Ecto neural progenitor cell (in vitro differentiated cells): ENCODE results near the gene CD53.
"Not testable (repeated sequence)": the region's sequence is repeated elsewhere in the genome, so short reads cannot be mapped to it uniquely, and the experiment has no call there.

Experiments used
- DNase-seq: peaks from one replicate; pipeline ENCODE4 v3.0.0-alpha.2; 2018; ENCODE audit warnings: low spot score

The CD53 gene

GRCh38 chr1:110916669-110917306 is 43.8 kb downstream of the CD53 start:
- DNase-seq = no peak

DNA sequence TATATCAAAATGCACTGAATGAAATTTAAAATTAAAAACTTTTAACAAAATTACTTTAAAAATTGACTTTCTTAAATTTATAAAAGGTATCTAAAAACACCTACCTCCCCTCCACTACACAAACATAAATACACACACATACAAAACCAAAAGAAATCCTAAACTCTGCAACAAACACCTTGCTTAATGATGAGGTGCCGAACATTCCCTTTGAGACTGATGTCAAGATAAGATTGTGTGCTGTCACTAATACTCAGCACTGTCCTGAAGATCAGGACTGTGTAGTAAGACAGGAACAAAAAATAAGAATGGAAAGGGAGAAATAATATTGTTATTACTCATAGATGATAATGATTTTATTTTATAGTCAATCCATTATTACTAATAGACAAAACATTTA is 45.1 kb downstream of the CD53 start:
- no peak for DNase-seq

- DNase-seq = no peak
These were observed 49.0 kb downstream of the CD53 start for GRCh38 chr1:110921953-110922352.

- DNase-seq = no peak
These were observed 54.6 kb downstream of the CD53 start for GRCh38 chr1:110927484-110928075.

DNA sequence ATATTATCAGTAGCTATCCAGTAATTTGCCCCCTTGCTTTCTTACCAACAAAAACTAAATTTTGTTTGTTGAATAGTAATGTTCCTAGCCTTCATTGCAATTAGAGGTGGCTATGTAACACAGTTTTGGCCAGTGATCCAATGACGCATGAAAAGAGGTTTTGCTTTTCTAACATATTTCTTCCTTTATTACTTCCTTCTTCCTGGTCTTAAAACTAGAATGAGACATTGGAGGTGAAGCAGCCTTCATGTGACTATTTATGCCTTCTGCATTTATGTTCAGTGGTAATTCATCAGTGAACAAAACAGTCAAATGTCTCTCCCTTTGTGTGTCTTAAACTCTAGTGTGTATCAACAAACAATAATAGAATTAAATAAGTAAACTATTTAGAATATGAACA is 55.2 kb downstream of the CD53 start:
- DNase-seq = no peak

GRCh38 chr1:110928904-110929303 is 56.0 kb downstream of the CD53 start:
- DNase-seq = no peak

- not testable (repeated sequence) for DNase-seq
These were observed 58.1 kb downstream of the CD53 start for GRCh38 chr1:110931097-110931496.

DNA sequence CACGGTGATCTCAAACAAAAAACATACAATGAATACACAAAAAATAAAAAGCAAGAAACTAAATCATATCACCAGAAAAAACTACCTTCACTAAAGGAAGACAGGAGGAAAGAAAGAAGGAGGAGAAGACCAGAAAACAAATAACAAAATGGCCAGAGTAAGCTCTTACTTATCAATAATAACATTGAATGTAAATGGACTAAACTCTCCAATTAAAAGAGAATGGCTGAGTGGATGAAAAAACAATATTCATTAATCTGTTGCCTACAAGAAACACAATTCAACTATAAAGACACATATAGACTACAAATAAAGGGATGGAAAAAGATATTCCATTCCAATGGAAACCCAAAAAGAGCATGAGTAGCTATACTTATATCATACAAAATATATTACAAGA is 63.6 kb downstream of the CD53 start:
- DNase-seq = no peak

DNA sequence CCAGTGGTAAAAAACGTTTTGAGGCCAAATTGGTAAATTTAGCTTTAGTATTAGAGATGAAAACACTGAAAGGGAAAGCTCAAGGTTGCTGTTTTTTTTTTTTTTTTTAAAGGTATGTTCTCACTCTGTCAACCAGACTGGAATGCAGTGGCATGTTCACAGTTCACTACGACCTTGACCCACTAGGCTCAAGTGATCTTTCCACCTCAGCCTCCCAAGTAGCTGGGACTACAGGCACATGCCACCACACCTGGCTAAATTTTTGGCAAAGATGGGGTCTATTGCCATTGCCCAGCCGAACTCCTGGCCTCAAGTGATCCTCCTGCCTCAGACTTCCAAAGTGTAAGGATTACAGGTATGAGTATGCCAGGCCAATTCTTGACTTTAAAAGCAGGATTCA is 71.9 kb downstream of the CD53 start:
- no peak for DNase-seq

DNA sequence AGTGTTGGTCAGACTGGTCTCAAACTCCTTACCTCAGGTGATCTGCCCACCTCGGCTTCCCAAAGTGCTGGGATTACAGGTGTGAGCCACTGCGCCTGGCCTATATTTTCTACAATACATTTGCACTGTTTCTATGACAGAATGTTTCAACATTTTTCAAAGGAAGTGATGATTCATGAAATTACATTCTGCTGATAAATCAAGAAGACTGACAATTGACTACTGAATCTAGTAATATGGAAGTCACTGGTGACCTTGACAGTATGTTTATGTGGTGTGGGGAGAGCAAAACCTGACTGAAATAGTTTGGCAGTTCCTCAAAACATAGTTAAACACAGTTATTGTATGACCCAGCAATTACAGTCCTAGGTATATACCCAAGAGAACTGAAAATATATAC is 72.7 kb downstream of the CD53 start:
- no peak for DNase-seq

GRCh38 chr1:110948038-110948810 is 75.3 kb downstream of the CD53 start:
- DNase-seq = no peak
